ENCODE measurements around the gene POU6F1. TPM values are rescaled to one million over a fixed set of nuclear protein-coding genes. Genes with fewer than 3 reads are reported as not detected.

POU6F1 gene
- total and polyA plus RNA-seq, 10 of the 15 experiments (the other 5 are each of a cell fraction or from before 2014, with no cell fraction given), result 0.26 to 4.2 (median 1.2) TPM

GRCh38 chr12:51246254-51246853 is 28.5 kb upstream of the POU6F1 start:
- 26% methylated on average over 7 of the region's 7 CpGs for WGBS (ENCODE audit: insufficient coverage, insufficient replicate concordance, low lambda C conversion rate, missing lambda C conversion rate)
- ATAC-seq, result peak; percentile 27; the same call in 2 of the 3 replicates
- ChIA-PET RAD21 (ENCODE audit: unreplicated experiment) (no interaction called here), POLR2A (interaction anchor here (0.6 to 1.5 kb wide), 2 partner anchors 16 to 31 kb away, joined by 4 to 7 read pairs; no protein-coding TSS in a partner anchor), SMC1A (ENCODE audit: uncharacterized antibody, unreplicated experiment) (no interaction called here), CTCF (no interaction called here)
- no peak overlapping the region for H3K9ac ChIP-seq (ENCODE audit: control insufficient read depth, insufficient read depth, low read length)
- peak overlapping the region; percentile 48 for H3K27ac ChIP-seq (ENCODE audit: control insufficient read depth, insufficient read depth)
- H3K4me1 ChIP-seq (ENCODE audit: control insufficient read depth, insufficient read depth, low read length), result peaks cover 10% of the 10 kb centered on the region
- BruUV-seq (replicated peaks), result no TSS peak
- H3K27me3 ChIP-seq (replicated peaks in 1 of 2; ENCODE audit: control insufficient read depth in 2 of 2, insufficient read depth in 2 of 2, low read length in 1 of 2), result no peaks in the 10 kb centered on the region
- peak overlapping the region; percentile 40; the same call in 1 of the 2 replicates for H2AFZ ChIP-seq (ENCODE audit: control insufficient read depth, low read depth, low read length)
- peak overlapping the region; percentile 25; the same call in 1 of the 2 replicates for H3K4me2 ChIP-seq (ENCODE audit: control insufficient read depth, insufficient read depth)
- H3K4me3 ChIP-seq, result no peak overlapping the region
- no peaks in the 10 kb centered on the region for H4K20me1 ChIP-seq (ENCODE audit: control insufficient read depth, insufficient read depth)
- no peak for DNase-seq (ENCODE audit: low read depth, low spot score)
- no peaks in the 10 kb centered on the region; the same call in 1 of the 2 replicates for H3K79me2 ChIP-seq (ENCODE audit: control insufficient read depth, insufficient read depth, low read length)
- FAIRE-seq, result no peak
- peaks cover 0 to 23% of the 10 kb centered on the region in 2 experiments; a peak in 2 of 4 replicates for H3K36me3 ChIP-seq (ENCODE audit: control insufficient read depth in 2 of 2, insufficient read depth in 2 of 2, low read length in 1 of 2)
- in situ Hi-C loops (cut with MboI), result no loop called here
- intact Hi-C loops (cut with micrococcal nuclease; ENCODE audit: unreplicated experiment), result no loop called here
- H3K9me3 ChIP-seq (replicated peaks; ENCODE audit: control insufficient read depth, insufficient read depth, low read length), result no peaks in the 10 kb centered on the region
- TF ChIP-seq POLR2AphosphoS5 (IDR thresholded peaks at IDR 0.05; ENCODE audit: low read length), result peak; percentile 69
- no peak for TF ChIP-seq MLLT1 (IDR thresholded peaks at IDR 0.05)
- no peak for TF ChIP-seq RBBP5 (conservative IDR thresholded peaks at IDR 0.05)
- no peak for TF ChIP-seq SMC3 (IDR thresholded peaks at IDR 0.05; ENCODE audit: borderline replicate concordance, low read length)
- TF ChIP-seq EGR1 (IDR thresholded peaks at IDR 0.05; ENCODE audit: borderline replicate concordance in 1 of 2, low read depth in 2 of 2, low read length in 2 of 2), result peak in 1 of 2 experiments; percentile 73; a peak in 1 of 3 replicates
- peak in 2 of 3 experiments; percentile 26 to 38; a peak in 3 of 6 replicates for TF ChIP-seq CTCF (IDR thresholded peaks at IDR 0.05 in 2 of 3, conservative IDR thresholded peaks at IDR 0.05 in 1 of 3; ENCODE audit: control insufficient read depth in 2 of 3, extremely low read depth in 1 of 3, insufficient read depth in 1 of 3, low read depth in 3 of 3, low read length in 3 of 3)
- no peak for TF ChIP-seq BCL11A (IDR thresholded peaks at IDR 0.05; ENCODE audit: low read depth, low read length)
- TF ChIP-seq CREM (IDR thresholded peaks at IDR 0.05; ENCODE audit: low read depth), result peak; percentile 34; the same call in 1 of the 2 replicates
- TF ChIP-seq, protein P1, sequence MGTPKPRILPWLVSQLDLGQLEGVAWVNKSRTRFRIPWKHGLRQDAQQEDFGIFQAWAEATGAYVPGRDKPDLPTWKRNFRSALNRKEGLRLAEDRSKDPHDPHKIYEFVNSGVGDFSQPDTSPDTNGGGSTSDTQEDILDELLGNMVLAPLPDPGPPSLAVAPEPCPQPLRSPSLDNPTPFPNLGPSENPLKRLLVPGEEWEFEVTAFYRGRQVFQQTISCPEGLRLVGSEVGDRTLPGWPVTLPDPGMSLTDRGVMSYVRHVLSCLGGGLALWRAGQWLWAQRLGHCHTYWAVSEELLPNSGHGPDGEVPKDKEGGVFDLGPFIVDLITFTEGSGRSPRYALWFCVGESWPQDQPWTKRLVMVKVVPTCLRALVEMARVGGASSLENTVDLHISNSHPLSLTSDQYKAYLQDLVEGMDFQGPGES (IDR thresholded peaks at IDR 0.05), result no peak
- peak; percentile 61; the same call in 1 of the 2 replicates for TF ChIP-seq IKZF1 (conservative IDR thresholded peaks at IDR 0.05)
- peak in 1 of 2 experiments; percentile 80; a peak in 2 of 4 replicates for TF ChIP-seq ETV6 (conservative IDR thresholded peaks at IDR 0.05 in 1 of 2, IDR thresholded peaks at IDR 0.05 in 1 of 2; ENCODE audit: borderline replicate concordance in 1 of 2, low read depth in 1 of 2)
- peak; percentile 27; the same call in 1 of the 2 replicates for TF ChIP-seq NBN (IDR thresholded peaks at IDR 0.05)
- peak; percentile 95 for TF ChIP-seq RUNX3 (IDR thresholded peaks at IDR 0.05; ENCODE audit: low read length)
- peak; percentile 42; the same call in 1 of the 2 replicates for TF ChIP-seq SPI1 (IDR thresholded peaks at IDR 0.05; ENCODE audit: borderline replicate concordance, insufficient read depth, low read depth, low read length)
- TF ChIP-seq SIX5 (IDR thresholded peaks at IDR 0.05; ENCODE audit: low read depth, low read length, severe bottlenecking), result no peak
- no peak for TF ChIP-seq E4F1 (IDR thresholded peaks at IDR 0.05; ENCODE audit: borderline replicate concordance, partially characterized antibody)
- TF ChIP-seq IKZF2 (IDR thresholded peaks at IDR 0.05), result peak; percentile 34 to 52; a peak in 2 of 4 replicates
